HCT116 (cell line): ENCODE data around the gene MPPED1. TPM values are rescaled to one million over a fixed set of nuclear protein-coding genes. Genes with fewer than 3 reads are reported as not detected.

Source experiments
- ATAC-seq: fragments of 200-7000 bp; cut with Tn5 transposase; 2 replicates; pipeline ENCODE4 v1.9.1; 2020; ENCODE audit warnings: mild to moderate bottlenecking, moderate library complexity
- BruUV-seq: library from RNA; stranded (reverse); fragments of 400-500 nt; replicated peaks from 2 replicates; lab custom pipeline; 2021; lab: Mats Ljungman, UMichigan
- CTCF ChIA-PET: fragments of 300-600 bp; sonication (Branson Sonifier 250); formaldehyde crosslinking; loops from one replicate; lab custom pipeline; 2021; ENCODE audit warnings: antibody characterized with exemption; lab: Charles Lee
- POLR2A ChIA-PET: fragments of 300-600, 350-600 bp; sonication (Branson Sonifier 250); formaldehyde crosslinking; loops from one replicate; lab custom pipeline; 2021; ENCODE audit warnings: antibody characterized with exemption; lab: Charles Lee
- RAD21 ChIA-PET, 2 experiments: fragments of 300-600 bp; sonication (Branson Sonifier 250); formaldehyde crosslinking; loops; one replicate each; lab custom pipeline; 2023; ENCODE audit warnings: low total read pairs in 2 of 2; ENCODE audit not compliant: uncharacterized antibody in 2 of 2, unreplicated experiment in 2 of 2, low non-redundant PET in 1 of 2; lab: Charles Lee
- DNase-seq: peaks from one replicate; pipeline ENCODE4 v3.0.0-alpha.2; 2010; ENCODE audit warnings: low read depth, low spot score
- H2AFZ ChIP-seq: fragments of 200-600 bp; shearing (Covaris generic), sonication (generic); 2 replicates; pipeline ENCODE4 v1.6.1; 2017; ENCODE audit warnings: low read depth, mixed run types, mixed read lengths, antibody characterized with exemption, low read length; ENCODE audit not compliant: poor library complexity, severe bottlenecking
- H3K27ac ChIP-seq: 2 replicates; pipeline ENCODE4 v1.5.1; 2012; ENCODE audit warnings: low read depth, low read length
- H3K27me3 ChIP-seq: fragments of 200-600 bp; sonication (generic); 2 replicates; pipeline ENCODE4 v1.6.1; 2016; ENCODE audit warnings: mixed run types, low read length, mixed read lengths; ENCODE audit not compliant: insufficient read depth
- H3K36me3 ChIP-seq, 2 experiments: fragments of 200-500 bp in 1 of 2; fragments of 200-600 bp in 1 of 2; sonication (Bioruptor generic) in 1 of 2; sonication (generic) in 1 of 2; 2 replicates each; pipeline versions ENCODE4 v1.5.1 to v1.6.1; 2014 to 2016; ENCODE audit warnings: low read length in 2 of 2, inconsistent platforms in 1 of 2, mixed read lengths in 1 of 2, mixed run types in 1 of 2; ENCODE audit not compliant: insufficient read depth in 2 of 2, control insufficient read depth in 1 of 2
- H3K4me1 ChIP-seq, 2 experiments: fragments of 200-600 bp in 1 of 2; sonication (generic) in 1 of 2; 2 replicates each; pipeline versions ENCODE4 v1.5.1 to v1.6.1; 2012 to 2017; ENCODE audit warnings: low read length in 2 of 2, inconsistent platforms in 1 of 2, mild to moderate bottlenecking in 1 of 2, mixed read lengths in 1 of 2, mixed run types in 1 of 2, moderate library complexity in 1 of 2; ENCODE audit not compliant: insufficient read depth in 2 of 2, control insufficient read depth in 1 of 2
- H3K4me2 ChIP-seq: fragments of 200-600 bp; sonication (generic); 2 replicates; pipeline ENCODE4 v1.6.1; 2017; ENCODE audit warnings: mixed run types, low read length, mixed read lengths
- H3K4me3 ChIP-seq, 2 experiments: fragments of 200-600 bp in 1 of 2; sonication (generic) in 1 of 2; replicated peaks in 1 of 2; 2 replicates each; pipeline ENCODE4 v1.5.1; 2011 to 2016; ENCODE audit warnings: low read length in 2 of 2, control low read depth in 1 of 2, low read depth in 1 of 2, mild to moderate bottlenecking in 1 of 2, mixed read lengths in 1 of 2, mixed run types in 1 of 2
- H3K79me2 ChIP-seq: fragments of 200-600 bp; sonication (generic); 2 replicates; pipeline ENCODE4 v1.6.1; 2017; ENCODE audit warnings: mild to moderate bottlenecking, mixed run types, low read length, moderate library complexity, mixed read lengths; ENCODE audit not compliant: insufficient read depth
- H3K9ac ChIP-seq: fragments of 200-600 bp; sonication (generic); 2 replicates; pipeline ENCODE4 v1.6.1; 2016; ENCODE audit warnings: low read length, mixed read lengths
- H3K9me2 ChIP-seq: fragments of 200-600 bp; sonication (generic), shearing (Covaris generic); 2 replicates; pipeline ENCODE4 v1.6.1; 2017; ENCODE audit warnings: mixed run types, mild to moderate bottlenecking, moderate library complexity; ENCODE audit not compliant: insufficient read depth
- H3K9me3 ChIP-seq, 2 experiments: fragments of 200-500 bp in 1 of 2; fragments of 200-600 bp in 1 of 2; sonication (Bioruptor generic) in 1 of 2; sonication (generic) in 1 of 2; 2 replicates each; pipeline ENCODE4 v1.6.1; 2014 to 2017; ENCODE audit warnings: low read length in 2 of 2, mixed read lengths in 2 of 2, inconsistent platforms in 1 of 2, low read depth in 1 of 2, mild to moderate bottlenecking in 1 of 2, mixed run types in 1 of 2, moderate library complexity in 1 of 2; ENCODE audit not compliant: control insufficient read depth in 1 of 2, insufficient read depth in 1 of 2
- H4K20me1 ChIP-seq: fragments of 200-600 bp; sonication (generic), shearing (Covaris generic); 2 replicates; pipeline ENCODE4 v1.6.1; 2017; ENCODE audit warnings: mixed run types, mild to moderate bottlenecking, moderate library complexity; ENCODE audit not compliant: insufficient read depth
- CEBPB ChIP-seq: IDR thresholded peaks from 2 replicates; pipeline ENCODE4 v1.6.1; 2012; ENCODE audit warnings: low read depth
- CTCF ChIP-seq, 3 experiments: fragments of 200-600 bp in 1 of 3; sonication (generic) in 1 of 3; IDR thresholded peaks in 2 of 3; conservative IDR thresholded peaks in 1 of 3; 2 replicates each; pipeline ENCODE4 v1.5.1; 2012 to 2017; ENCODE audit warnings: low read depth in 2 of 3, low read length in 2 of 3, antibody characterized with exemption in 1 of 3, borderline replicate concordance in 1 of 3, control low read depth in 1 of 3, mild to moderate bottlenecking in 1 of 3, mixed read lengths in 1 of 3, mixed run types in 1 of 3, moderate library complexity in 1 of 3; ENCODE audit not compliant: insufficient read depth in 1 of 3
- ELF1 ChIP-seq: IDR thresholded peaks from 2 replicates; pipeline ENCODE4 v1.6.1; 2012; ENCODE audit warnings: low read depth, borderline replicate concordance
- EZH2 ChIP-seq: fragments of 200-600 bp; sonication (generic); IDR thresholded peaks from 2 replicates; pipeline ENCODE4 v1.6.1; 2017; ENCODE audit warnings: antibody characterized with exemption, mixed run types
- FOSL1 ChIP-seq: IDR thresholded peaks from 2 replicates; pipeline ENCODE4 v1.6.1; 2012; ENCODE audit warnings: low read depth
- JUND ChIP-seq: IDR thresholded peaks from 2 replicates; pipeline ENCODE4 v1.6.1; 2012
- POLR2AphosphoS5 ChIP-seq: IDR thresholded peaks from 2 replicates; pipeline ENCODE4 v1.6.1; 2011; ENCODE audit warnings: mild to moderate bottlenecking, low read depth, low read length, moderate library complexity
- REST ChIP-seq: IDR thresholded peaks from 2 replicates; pipeline ENCODE4 v1.6.1; 2012; ENCODE audit warnings: low read depth
- SP1 ChIP-seq: IDR thresholded peaks from 2 replicates; pipeline ENCODE4 v1.6.1; 2012; ENCODE audit warnings: low read depth
- SRF ChIP-seq: IDR thresholded peaks from 2 replicates; pipeline ENCODE4 v1.6.1; 2012; ENCODE audit warnings: low read depth
- TCF7L2 ChIP-seq: IDR thresholded peaks from 2 replicates; pipeline ENCODE4 v1.7.0; 2011; ENCODE audit warnings: borderline replicate concordance, inconsistent platforms; ENCODE audit not compliant: insufficient read depth, insufficient read length; ENCODE audit errors: extremely low read depth
- YY1 ChIP-seq: IDR thresholded peaks from 2 replicates; pipeline ENCODE4 v1.6.1; 2011; ENCODE audit warnings: low read length, low read depth, moderate library complexity, mild to moderate bottlenecking; ENCODE audit not compliant: insufficient replicate concordance; ENCODE audit errors: extremely low read depth
- ZNF274 ChIP-seq: fragments of 200-500 bp; sonication (Bioruptor generic); IDR thresholded peaks from 2 replicates; pipeline ENCODE4 v1.6.1; 2014; ENCODE audit warnings: mild to moderate bottlenecking, low read depth, low read length, inconsistent platforms
- intact Hi-C: fragments of 100-400 bp; cut with micrococcal nuclease; formaldehyde crosslinking; loops from 2 replicates; pipeline ENCODE4 v1.10.0; 2022
- total RNA-seq: library from RNA; stranded (reverse); gene quantifications from one replicate; pipeline ENCODE4 v1.2.1, GENCODE V29; 2021; ENCODE audit not compliant: unreplicated experiment

MPPED1 gene
- total RNA-seq, 1 experiment from 2014 or later: not detected

DNA sequence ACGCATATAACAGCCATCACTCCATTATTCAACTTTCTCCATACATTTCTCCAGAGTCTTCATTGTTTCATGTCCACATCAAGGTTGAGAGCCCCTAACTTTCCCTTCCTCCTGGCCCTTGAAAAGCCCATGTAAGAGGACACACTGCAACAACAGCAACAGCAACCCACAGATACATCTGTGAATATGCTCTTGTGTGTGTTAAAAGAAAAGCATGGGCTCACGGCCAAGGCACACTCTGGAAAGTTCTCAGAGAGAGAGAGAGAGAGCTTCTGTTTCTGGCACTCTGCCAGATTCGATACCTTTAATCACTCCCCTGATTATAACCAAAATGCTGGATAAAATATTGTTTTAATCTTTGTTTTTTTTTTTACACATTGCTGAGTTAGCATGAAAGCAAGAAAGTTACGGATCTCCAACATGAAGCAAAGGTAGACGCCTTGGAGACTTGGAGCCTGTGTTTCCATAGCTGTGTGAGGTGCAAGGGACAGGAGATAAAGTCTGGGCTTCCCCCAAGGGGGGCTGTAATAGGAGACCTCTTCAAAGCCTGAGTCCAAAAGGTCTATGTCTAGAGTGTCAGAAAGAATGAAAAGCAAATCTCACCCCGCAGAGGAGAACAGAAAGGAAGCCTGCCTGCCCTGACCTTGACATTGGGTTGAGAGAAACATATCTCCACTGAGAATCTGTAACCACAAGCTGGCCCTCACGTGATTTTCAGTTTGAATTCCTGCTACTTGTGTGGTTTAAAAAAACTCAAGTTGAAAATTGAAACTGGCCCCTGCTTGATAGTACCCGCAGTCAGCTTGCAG is 33.7 kb upstream of the MPPED1 start:
- Histone ChIP-seq H3K36me3 (no peaks in the 10 kb centered on the region), H3K27me3 (peaks cover 9% of the 10 kb centered on the region; the same call in 1 of the 2 replicates), H3K9me3 (no peaks in the 10 kb centered on the region), H2AFZ (no peak overlapping the region), H3K9me2 (no peaks in the 10 kb centered on the region), H3K4me3 (no peak overlapping the region), H3K9ac (no peak overlapping the region), H4K20me1 (no peaks in the 10 kb centered on the region), H3K27ac (no peak overlapping the region), H3K79me2 (no peaks in the 10 kb centered on the region), H3K4me2 (no peak overlapping the region), H3K4me1 (no peaks in the 10 kb centered on the region)
- no peak for DNase-seq
- ChIA-PET POLR2A (no interaction called here), RAD21 (no interaction called here), CTCF (interaction anchor here (0.7 to 1.4 kb wide), 4 partner anchors 9 to 452 kb away, joined by 3 to 4 read pairs (median 4); no protein-coding TSS in a partner anchor)
- TF ChIP-seq ZNF274 (no peak), SP1 (no peak), TCF7L2 (peak; percentile 19), FOSL1 (no peak), JUND (no peak)
- no peak for ATAC-seq
- no TSS peak for BruUV-seq
- intact Hi-C loops: no loop called here

GRCh38 chr22:43381693-43382092 is 30.1 kb upstream of the MPPED1 start:
- H3K9ac ChIP-seq: no peak overlapping the region
- no peaks in the 10 kb centered on the region for H3K36me3 ChIP-seq
- DNase-seq (no peak), ATAC-seq (no peak)
- H3K79me2 ChIP-seq: no peaks in the 10 kb centered on the region
- ChIA-PET RAD21 (no interaction called here), CTCF (interaction anchor here (0.8 to 6.5 kb wide), 2 partner anchors 108 to 150 kb away, joined by 3 to 48 read pairs; no protein-coding TSS in a partner anchor), POLR2A (no interaction called here)
- BruUV-seq: no TSS peak
- no peaks in the 10 kb centered on the region for H4K20me1 ChIP-seq
- H3K4me1 ChIP-seq: no peaks in the 10 kb centered on the region
- no peak overlapping the region for H2AFZ ChIP-seq
- H3K4me2 ChIP-seq: no peak overlapping the region
- no peak overlapping the region for H3K27ac ChIP-seq
- no peaks in the 10 kb centered on the region for H3K9me3 ChIP-seq
- H3K4me3 ChIP-seq: no peak overlapping the region
- no peaks in the 10 kb centered on the region for H3K9me2 ChIP-seq
- TF ChIP-seq CEBPB: no peak
- no peak for TF ChIP-seq CTCF (IDR thresholded peaks at IDR 0.05 in 2 of 3, conservative IDR thresholded peaks at IDR 0.05 in 1 of 3; ENCODE audit: borderline replicate concordance in 1 of 3, insufficient read depth in 1 of 3, low read depth in 2 of 3, low read length in 2 of 3)
- no peak for TF ChIP-seq YY1
- no peak for TF ChIP-seq POLR2AphosphoS5
- no peak for TF ChIP-seq REST
- no peak for TF ChIP-seq ZNF274
- TF ChIP-seq SRF: no peak
- TF ChIP-seq JUND: no peak
- no peak for TF ChIP-seq SP1
- no peak for TF ChIP-seq ELF1
- no peak for TF ChIP-seq FOSL1
- TF ChIP-seq EZH2: no peak
- H3K27me3 ChIP-seq: 0 out of 2 replicates have a peak, but pooled peaks cover 3% of the 10 kb centered on the region
- intact Hi-C loops: no loop called here
